ENCODE results near the gene TPSAB1. TPM values are rescaled to one million over a fixed set of nuclear protein-coding genes. Genes with fewer than 3 reads are reported as not detected.
"Not testable (repeated sequence)": the region's sequence is repeated elsewhere in the genome, so short reads cannot be mapped to it uniquely, and the experiment has no call there.

The TPSAB1 gene
- total and polyA plus RNA-seq, 12 donors, result 0.11 to 4.8 (median 0.93) TPM; not detected in 3

GRCh38 chr16:1228227-1228626 is 12.3 kb upstream of the TPSAB1 start:
- H3K27ac ChIP-seq; H3K4me3 ChIP-seq; H3K36me3 ChIP-seq (replicated peaks in 1 of 2); H3K27me3 ChIP-seq; H3K4me1 ChIP-seq (replicated peaks in 1 of 2); intact Hi-C loops (cut with DNase I); H3K9me3 ChIP-seq (replicated peaks in 1 of 3): not testable (repeated sequence)
- WGBS, 4 donors, result 73 to 78% (median 74%) methylated on average over 5 to 7 of the region's 7 CpGs; no CpG with 5 or more reads in 1 of the 4 donors
- peak in 1 of 7 donors; percentile 3 for DNase-seq

GRCh38 chr16:1229476-1229875 is 11.0 kb upstream of the TPSAB1 start:
- WGBS, 4 donors, result 82 to 84% methylated on average over 8 to 12 of the region's 13 CpGs; no CpG with 5 or more reads in 2 of the 4 donors

GRCh38 chr16:1230084-1230470 is 10.4 kb upstream of the TPSAB1 start, which contains the start of gene TPSB2:
TPSB2 (minus strand) TSS chr16:1230184; CDS start chr16:1229951, 233 bp downstream.
- H3K27me3 ChIP-seq; DNase-seq; H3K4me3 ChIP-seq; intact Hi-C loops (cut with DNase I); H3K9me3 ChIP-seq (replicated peaks in 1 of 3); H3K27ac ChIP-seq; H3K36me3 ChIP-seq (replicated peaks in 1 of 2); H3K4me1 ChIP-seq (replicated peaks in 1 of 2): not testable (repeated sequence)
- 84% methylated on average over 4 of the region's 11 CpGs; no CpG with 5 or more reads in 3 of the 4 donors for WGBS, 4 donors

More at GRCh38 chr16:1229476-1229875, 11.0 kb upstream of the TPSAB1 start:
- H3K9me3 ChIP-seq (replicated peaks in 1 of 3); H3K27me3 ChIP-seq; H3K27ac ChIP-seq; intact Hi-C loops (cut with DNase I); H3K4me1 ChIP-seq (replicated peaks in 1 of 2); H3K4me3 ChIP-seq; H3K36me3 ChIP-seq (replicated peaks in 1 of 2); DNase-seq: not testable (repeated sequence)

DNA sequence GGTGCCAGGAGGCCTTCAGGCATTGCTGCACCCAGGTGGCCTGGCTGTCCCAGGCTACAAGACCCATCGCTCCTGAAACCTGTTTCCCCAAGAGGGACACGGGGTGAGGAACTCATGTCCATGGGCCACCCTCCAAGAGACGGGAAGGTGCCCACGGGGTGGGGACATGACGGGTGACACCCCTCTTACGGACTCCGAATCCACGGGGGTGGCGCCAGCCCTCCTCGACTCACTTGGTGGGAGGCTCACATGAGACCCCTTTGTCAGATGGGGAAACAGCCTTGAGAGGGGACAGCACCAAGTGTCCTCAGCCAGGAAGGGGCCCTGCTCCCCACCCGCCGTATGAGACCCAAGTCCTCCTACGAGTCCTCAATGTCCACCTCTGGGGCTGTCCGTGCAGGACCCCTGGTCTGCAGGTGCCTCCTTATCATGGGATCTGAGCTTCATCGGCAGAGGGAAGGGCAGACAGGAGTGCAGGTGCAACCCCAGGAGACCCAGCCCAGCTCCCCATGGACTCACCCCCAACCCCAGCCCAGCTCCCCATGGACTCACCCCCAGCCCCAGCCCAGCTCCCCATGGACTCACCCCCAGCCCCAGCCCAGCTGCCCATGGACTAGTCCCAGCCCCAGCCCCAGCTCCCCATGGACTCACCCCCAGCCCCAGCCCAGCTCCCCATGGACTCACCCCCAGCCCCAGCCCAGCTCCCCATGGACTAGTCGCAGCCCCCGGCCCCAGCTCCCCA is 9.9 kb upstream of the TPSAB1 start:
- H3K36me3 ChIP-seq (replicated peaks in 1 of 2); intact Hi-C loops (cut with DNase I); H3K27me3 ChIP-seq; H3K4me1 ChIP-seq (replicated peaks in 1 of 2); H3K9me3 ChIP-seq (replicated peaks in 1 of 3); H3K4me3 ChIP-seq; H3K27ac ChIP-seq: not testable (repeated sequence)
- peak in 1 of 7 donors; percentile 7 for DNase-seq
- 60 to 81% (median 76%) methylated on average over 1 to 17 of the region's 17 CpGs for WGBS, 4 donors

DNA sequence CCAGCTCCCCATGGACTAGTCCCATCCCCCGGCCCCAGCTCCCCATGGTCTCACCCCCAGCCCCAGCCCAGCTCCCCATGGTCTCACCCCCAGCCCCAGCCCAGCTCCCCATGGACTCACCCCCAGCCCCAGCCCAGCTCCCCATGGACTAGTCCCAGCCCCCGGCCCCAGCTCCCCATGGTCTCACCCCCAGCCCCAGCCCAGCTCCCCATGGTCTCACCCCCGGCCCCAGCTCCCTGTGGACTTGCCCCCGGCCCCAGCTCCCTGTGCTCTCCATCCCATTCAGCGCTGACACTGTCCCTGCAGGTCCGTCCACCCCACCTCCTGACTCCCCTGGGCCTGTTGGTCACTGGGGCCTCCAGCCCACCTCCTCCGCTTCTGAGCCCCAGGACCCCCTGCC is 9.2 kb upstream of the TPSAB1 start:
- H3K4me1 ChIP-seq (replicated peaks in 1 of 2); H3K9me3 ChIP-seq (replicated peaks in 1 of 3); H3K4me3 ChIP-seq; H3K36me3 ChIP-seq (replicated peaks in 1 of 2); H3K27me3 ChIP-seq; H3K27ac ChIP-seq; intact Hi-C loops (cut with DNase I): not testable (repeated sequence)
- DNase-seq, result peak in 2 of 7 donors; percentile 2 to 12
- WGBS, 4 donors, result 76 to 86% (median 80%) methylated on average over 1 to 7 of the region's 7 CpGs; no CpG with 5 or more reads in 1 of the 4 donors

DNA sequence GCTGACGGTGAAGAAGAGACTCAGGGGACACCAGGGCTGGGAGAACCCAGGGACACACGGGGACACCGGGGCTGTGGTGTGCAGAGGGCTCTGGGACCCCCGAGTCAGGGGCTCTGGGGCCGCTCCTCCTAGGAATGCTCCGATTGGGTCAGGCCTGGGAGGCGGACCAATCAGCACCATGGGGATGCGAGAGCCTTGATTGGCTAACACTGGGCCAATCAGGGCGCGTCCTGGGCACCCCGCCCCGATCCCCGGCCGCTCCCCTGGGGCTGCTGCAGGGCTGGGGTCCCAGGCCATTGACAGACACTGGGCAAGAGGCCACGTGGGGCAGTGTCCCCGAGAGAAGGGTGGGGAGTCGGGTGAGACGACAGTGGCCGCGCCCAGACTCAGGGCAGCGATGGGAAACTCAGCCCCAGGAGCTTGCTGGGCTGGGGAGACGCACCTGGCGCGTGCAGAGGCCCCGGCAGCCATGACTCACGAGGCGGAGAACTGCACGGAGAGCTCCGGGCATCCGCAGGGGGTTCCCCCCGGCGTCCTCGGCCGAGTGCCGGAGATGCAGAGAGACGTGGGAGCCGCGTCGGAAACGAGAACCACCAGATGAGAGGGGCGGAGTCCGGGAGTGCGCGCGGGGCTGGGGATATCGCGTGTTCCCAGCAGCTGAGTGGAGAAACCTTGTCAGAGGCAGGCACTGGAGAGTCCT is 8.3 kb upstream of the TPSAB1 start:
- WGBS, 4 donors, result no CpG with 5 or more reads among the region's 47 CpGs
- H3K9me3 ChIP-seq (replicated peaks in 1 of 3); DNase-seq; H3K36me3 ChIP-seq (replicated peaks in 1 of 2); H3K27ac ChIP-seq; H3K4me1 ChIP-seq (replicated peaks in 1 of 2); H3K27me3 ChIP-seq; H3K4me3 ChIP-seq; intact Hi-C loops (cut with DNase I): not testable (repeated sequence)

GRCh38 chr16:1236659-1237058 is 3.8 kb upstream of the TPSAB1 start:
- H3K27ac ChIP-seq; H3K36me3 ChIP-seq (replicated peaks in 1 of 2); H3K4me3 ChIP-seq; DNase-seq; H3K4me1 ChIP-seq (replicated peaks in 1 of 2); H3K9me3 ChIP-seq (replicated peaks in 1 of 3); intact Hi-C loops (cut with DNase I); H3K27me3 ChIP-seq: not testable (repeated sequence)
- WGBS, 4 donors, result no CpG with 5 or more reads among the region's 29 CpGs
